GM21529 (cell line): Measurements from ENCODE around the gene RNF225.
"Not testable (repeated sequence)": the region's sequence is repeated elsewhere in the genome, so short reads cannot be mapped to it uniquely, and the experiment has no call there.

Source experiments
- ATAC-seq: cut with Tn5 transposase; IDR thresholded peaks from one replicate; pipeline ENCODE4 v1.9.1; 2021; ENCODE audit not compliant: unreplicated experiment

The RNF225 gene

DNA sequence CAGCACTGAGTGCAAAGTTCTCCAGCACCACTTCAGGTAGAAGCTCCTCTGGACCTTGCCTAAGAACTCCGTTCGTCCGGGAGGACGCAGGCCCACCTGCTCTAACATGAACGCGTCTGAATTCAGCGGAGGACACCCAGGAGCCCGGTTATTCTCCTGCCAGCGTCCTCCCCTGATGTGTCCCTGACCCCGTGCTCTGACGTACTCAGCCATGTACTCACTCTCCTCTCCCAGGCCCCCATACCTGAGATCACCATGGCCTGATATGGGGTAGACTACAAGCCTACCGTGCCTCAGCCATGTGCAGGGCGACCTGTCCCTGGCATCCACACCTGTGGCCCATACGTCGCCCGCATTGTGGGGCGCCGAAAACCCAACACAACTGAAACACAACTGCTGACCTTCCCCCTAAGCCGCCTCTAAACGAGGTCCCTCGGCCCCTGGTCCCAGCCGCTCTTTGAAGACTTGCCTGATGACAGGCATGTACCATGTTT is 12.2 kb downstream of the RNF225 start:
- ATAC-seq, result no peak

DNA sequence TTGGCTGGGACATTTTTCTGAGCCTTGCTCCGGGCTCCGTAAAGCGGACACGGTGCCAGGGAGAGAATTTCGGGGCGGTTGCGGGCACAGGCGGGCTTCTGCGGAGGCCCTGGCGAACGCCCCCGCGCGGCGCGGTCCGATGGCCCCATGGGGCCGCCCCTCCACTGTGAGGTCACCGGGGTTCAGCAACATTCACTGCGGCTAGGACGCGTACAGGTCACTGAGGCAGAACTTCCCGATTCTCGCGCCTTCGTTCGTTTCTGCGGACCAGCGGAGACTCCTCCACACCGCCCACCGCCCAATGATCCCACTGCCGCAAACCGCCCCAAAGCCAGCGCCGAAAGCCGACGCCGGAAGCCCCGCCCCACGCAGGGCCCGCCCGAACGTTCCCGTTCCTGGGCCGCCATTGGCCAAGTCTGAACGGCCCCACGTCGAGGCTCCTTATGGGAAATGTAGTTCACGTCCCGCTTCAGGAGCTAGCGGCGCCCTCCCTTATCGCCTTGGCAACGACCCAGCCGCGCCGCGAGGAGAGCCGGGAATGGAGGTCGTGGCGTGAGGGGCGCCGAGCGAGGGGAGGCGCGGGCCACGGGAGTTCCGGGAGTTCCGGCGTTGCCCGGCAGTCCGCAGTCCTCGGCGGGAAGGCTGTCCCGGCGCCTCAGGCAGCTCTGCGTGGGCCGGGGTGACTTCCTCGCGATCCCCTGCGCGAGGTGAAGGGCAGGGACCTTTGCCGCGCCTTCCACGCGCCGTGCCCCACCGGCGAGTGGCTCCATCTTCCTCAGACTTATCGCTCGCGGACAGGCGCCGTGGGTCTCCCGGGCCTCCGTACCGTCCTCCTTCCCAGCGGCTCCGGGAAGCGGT is 12.9 kb downstream of the RNF225 start, which contains the start of gene ZNF584:
ZNF584 (plus strand) TSS at position 498 of the 858 bp plus-strand sequence. CDS start 499 bp downstream, outside the sequence.
- peak; percentile 91 for ATAC-seq

DNA sequence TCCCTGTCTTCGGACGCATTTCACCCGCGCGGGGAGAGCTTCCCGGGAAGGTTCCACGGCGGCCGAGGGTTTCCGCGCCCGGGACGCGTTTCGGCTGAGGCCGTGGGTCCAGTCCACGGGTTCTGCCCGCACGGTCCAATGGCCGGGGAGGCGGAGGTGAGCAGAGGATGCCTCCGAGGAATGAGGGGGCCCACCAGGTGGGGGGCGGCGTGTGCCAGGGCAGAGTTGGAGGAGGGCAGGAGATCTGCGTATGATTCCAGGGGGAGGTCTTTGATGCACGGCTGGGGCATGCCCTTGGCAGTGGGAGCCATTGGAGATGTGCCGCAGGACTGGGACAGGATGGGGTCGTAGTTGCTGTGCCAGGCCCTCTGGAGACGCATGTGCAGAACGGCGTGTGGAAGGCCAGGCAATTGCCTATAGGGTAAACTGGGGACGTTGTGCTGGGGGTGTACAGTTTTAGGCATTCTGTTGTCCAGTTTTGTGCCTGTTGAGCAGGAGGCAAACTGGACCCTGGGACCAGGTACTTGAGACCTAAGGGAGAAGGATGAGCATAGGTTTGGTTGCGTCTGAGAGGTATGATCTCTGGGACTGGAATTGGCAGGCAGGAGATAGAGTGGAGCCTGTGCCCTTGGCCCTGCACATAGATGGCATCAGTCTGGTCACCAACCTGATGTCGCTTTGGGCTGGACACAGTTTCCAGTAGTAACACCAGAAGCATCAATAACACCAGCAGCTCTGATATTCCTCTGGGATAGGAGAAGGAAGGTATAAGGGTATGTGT is 13.7 kb downstream of the RNF225 start:
- ATAC-seq, result no peak

DNA sequence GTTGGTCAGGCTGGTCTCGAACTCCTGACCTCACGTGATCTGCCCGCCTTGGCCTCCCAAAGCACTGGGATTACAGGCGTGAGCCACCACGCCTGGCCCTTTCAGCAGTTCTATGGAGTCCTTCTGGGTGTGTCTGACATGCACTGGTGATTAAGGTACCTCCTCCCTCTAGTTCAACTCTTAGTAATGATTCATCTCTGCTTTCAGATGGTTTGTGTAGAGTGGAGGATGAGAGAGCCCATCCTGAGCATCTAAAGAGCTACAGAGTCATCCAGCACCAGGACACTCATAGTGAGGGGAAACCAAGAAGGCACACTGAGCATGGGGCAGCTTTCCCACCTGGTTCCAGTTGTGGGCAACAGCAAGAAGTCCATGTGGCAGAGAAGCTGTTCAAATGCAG is 21.1 kb downstream of the RNF225 start:
- ATAC-seq, result no peak

DNA sequence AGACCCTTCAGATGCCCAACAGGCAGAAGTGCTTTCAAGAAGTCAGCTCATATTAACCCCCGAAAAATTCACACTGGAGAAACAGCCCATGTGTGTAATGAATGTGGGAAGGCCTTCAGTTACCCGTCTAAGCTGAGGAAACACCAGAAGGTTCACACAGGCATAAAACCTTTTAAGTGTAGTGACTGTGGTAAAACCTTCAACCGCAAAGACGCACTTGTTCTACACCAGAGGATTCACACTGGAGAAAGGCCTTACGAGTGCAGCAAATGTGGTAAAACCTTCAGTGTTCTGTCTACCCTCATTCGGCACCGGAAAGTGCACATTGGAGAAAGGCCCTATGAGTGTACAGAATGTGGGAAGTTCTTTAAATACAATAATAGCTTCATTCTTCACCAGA is 21.6 kb downstream of the RNF225 start:
- ATAC-seq, result no peak

DNA sequence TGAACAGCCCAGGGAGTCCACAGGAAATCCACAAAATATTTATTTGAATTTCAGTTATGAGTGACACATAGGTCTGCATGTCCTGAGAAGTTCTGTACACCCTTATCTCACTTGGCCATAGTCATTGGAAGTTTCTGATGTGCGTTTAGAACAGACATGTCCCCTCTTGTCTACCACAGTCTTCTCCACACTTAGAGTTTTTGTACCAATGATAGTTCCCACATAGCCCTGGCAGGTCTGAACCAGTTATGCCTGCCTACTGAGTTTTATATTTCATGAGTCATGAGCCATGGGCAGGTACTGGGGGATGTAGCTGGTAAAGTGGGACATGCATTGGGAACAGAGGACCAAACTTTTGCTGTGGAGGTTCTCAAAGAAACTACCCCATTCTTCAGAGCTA is 33.2 kb downstream of the RNF225 start:
- no peak for ATAC-seq

DNA sequence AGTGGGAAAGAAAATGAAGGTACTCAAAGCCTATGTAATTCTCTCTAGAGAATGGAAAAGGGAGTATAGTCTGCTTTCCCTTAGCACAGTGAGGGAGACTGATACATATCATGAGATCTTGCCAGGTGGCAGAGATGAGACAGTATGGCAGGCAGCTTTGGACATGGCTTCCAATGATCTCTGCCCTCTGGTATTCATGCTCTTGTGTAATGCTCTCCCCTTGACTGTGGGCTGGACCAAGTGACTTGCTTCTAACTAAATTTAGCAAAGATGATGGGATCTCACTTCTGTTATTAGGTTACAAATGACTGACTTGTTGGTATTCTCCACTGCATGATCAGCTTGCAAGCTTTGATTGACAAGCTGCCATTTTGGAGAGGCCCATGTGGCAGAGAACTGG is 34.3 kb downstream of the RNF225 start:
- no peak for ATAC-seq

DNA sequence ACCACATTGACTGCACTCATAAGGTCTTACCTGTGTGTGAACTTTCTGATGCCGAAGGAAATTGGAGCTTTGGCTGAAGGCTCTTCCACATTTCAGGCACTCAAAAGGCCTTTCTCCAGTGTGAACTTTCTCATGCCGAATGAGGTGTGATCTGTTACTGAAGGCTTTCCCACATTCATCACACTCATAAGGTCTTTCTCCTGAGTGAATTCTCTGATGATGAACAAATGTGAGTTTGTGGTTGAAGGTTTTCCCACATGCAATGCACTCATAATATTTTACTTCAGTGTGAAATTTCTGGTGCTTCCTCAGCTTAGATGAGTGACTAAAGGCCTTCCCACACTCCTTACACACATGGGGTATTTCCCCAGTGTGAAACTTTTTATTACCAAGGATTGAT is 38.8 kb downstream of the RNF225 start:
- ATAC-seq, result no peak

DNA sequence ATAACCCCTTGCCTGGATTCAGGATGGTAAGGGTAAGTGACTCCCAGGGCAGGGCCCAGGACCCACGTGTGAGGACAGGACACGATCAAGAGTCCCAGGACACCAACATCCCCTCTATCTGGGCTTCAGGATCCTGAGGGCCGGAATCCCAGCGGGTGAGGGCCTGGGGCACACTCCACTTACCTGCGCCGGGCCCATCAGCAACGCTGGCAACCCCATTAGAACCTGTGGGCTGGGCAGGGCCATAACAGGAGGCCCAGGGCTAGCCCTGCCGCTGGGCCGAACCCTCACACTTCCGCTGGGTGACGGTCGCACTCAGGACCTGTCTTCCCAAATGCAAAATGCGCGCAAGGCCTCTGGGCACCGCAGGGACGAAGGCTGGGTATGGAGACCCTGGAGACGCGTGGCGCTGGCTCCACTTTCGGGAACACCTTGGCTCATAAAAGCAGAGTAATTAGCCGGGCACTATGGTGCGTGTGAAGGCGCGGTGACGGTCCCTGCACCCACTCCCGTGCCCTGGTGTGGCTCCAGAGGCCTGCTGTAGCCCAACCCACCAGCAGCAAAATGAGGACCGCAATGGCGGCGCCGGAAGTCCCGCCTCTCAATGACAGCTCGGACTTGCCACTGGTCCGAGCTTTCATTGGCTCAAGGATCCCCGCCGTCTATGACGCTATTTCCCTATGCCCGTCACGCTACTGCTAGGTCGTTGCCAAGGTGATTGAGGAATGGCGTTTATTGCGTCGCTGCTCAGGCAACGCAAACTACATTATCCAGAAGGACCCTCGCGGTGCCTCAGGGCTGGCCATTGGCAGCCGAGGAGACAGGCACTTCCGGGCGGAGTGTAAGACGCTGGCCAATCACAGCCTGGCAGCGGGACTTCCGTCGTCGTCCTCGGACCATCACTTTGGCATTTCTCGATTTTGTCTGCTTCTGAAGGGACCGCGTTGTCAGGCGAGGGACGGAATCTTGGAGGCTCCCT is 44.4 kb downstream of the RNF225 start, which contains the start of gene ZNF132:
ZNF132 (minus strand) TSS at position 578 of the 979 bp plus-strand sequence; CDS start at position 246, 332 bp downstream.
- peak; percentile 96 for ATAC-seq

DNA sequence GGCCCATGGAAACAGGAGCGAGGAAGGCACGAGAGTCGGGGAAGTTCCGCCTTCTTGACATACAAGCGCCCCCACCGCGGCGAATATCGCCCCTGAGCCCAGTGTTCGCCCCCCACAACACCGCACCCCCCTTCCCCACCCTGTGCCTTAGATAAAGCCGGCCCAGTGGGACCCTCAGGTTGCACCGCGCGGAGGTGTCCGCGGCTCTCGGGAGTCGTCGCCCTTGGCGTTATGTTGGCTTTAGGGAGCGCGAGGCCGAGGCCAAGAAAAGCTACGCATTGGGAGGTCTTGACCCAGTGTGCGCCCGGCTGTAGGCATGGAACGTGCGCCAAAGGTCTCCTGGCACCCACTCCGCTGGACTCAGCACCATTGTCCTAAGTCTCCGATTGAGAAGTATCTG is 45.1 kb downstream of the RNF225 start:
- ATAC-seq, result no peak

DNA sequence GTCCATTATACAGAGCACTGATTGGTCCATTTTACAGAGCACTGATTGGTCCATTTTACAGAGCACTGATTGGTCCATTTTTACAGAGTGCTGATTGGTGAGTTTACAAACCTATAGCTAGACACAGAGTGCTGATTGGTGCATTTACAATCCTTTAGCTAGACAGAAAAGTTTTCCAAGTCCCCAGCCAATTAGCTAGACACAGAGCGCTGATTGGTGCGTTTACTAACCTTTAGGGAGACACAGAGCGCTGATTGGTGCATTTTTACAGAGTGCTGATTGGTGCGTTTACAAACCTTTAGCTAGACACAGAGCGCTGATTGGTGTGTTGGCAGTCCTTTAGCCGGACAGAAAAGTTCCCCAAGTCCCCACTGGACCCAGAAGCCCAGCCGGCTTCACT is 47.5 kb downstream of the RNF225 start:
- ATAC-seq, result not testable (repeated sequence)
